HepG2 (cell line): Measurements from ENCODE around the gene RBP4. TPM values are rescaled to one million over a fixed set of nuclear protein-coding genes. Genes with fewer than 3 reads are reported as not detected.

Experiments
- CEBPB ChIP-seq: IDR thresholded peaks from 2 replicates; pipeline ENCODE4 v1.6.1; 2011; ENCODE audit warnings: low read depth, low read length, improper control_type of control experiment, borderline replicate concordance
- ELF1 ChIP-seq: sonication (generic); formaldehyde crosslinking; IDR thresholded peaks from 2 replicates; pipeline ENCODE4 v1.4.0; 2020; ENCODE audit warnings: missing genetic modification reagents
- HNRNPH1 ChIP-seq: fragments of 200-400 bp; formaldehyde crosslinking; optimal IDR thresholded peaks from 2 replicates; pipeline ENCODE3; 2017; ENCODE audit warnings: mild to moderate bottlenecking, low read depth, low read length
- HOXA7 ChIP-seq: sonication (generic); formaldehyde crosslinking; IDR thresholded peaks from 2 replicates; pipeline ENCODE4 v1.8.1; 2022; ENCODE audit warnings: mild to moderate bottlenecking, missing genetic modification reagents, moderate library complexity
- MED13 ChIP-seq: sonication (generic); formaldehyde crosslinking; IDR thresholded peaks from 2 replicates; pipeline ENCODE4 v1.5.0; 2020; ENCODE audit warnings: missing genetic modification reagents
- MXD4 ChIP-seq: IDR thresholded peaks from 2 replicates; pipeline ENCODE4 v1.6.1; 2016; ENCODE audit warnings: mild to moderate bottlenecking, missing biosample characterization, missing genetic modification reagents
- NFATC3 ChIP-seq: sonication (generic); formaldehyde crosslinking; IDR thresholded peaks from 2 replicates; pipeline ENCODE4 v1.5.1; 2020; ENCODE audit warnings: mild to moderate bottlenecking, missing genetic modification reagents
- POLR2A ChIP-seq, 2 experiments: IDR thresholded peaks; 2 replicates each; pipeline ENCODE4 v1.6.1; 2011; ENCODE audit warnings: low read depth in 2 of 2, low read length in 2 of 2, mild to moderate bottlenecking in 1 of 2, moderate library complexity in 1 of 2; ENCODE audit not compliant: insufficient read depth in 1 of 2
- POLR2AphosphoS5 ChIP-seq: IDR thresholded peaks from 2 replicates; pipeline ENCODE4 v1.6.1; 2012; ENCODE audit warnings: low read depth, low read length
- POLR2G ChIP-seq: fragments of 200-400 bp; formaldehyde crosslinking; IDR thresholded peaks from 2 replicates; pipeline ENCODE4 v1.6.1; 2018; ENCODE audit warnings: mild to moderate bottlenecking, low read depth, low read length, moderate library complexity
- RAD21 ChIP-seq: fragments of 450-650 bp; formaldehyde crosslinking; IDR thresholded peaks from 2 replicates; pipeline ENCODE4 v1.5.0; 2020; ENCODE audit warnings: mild to moderate bottlenecking
- RBAK ChIP-seq: sonication (generic); formaldehyde crosslinking; IDR thresholded peaks from 2 replicates; pipeline ENCODE4 v1.5.1; 2020; ENCODE audit warnings: mild to moderate bottlenecking, missing genetic modification reagents
- SALL1 ChIP-seq: sonication (generic); formaldehyde crosslinking; IDR thresholded peaks from 2 replicates; pipeline ENCODE4 v1.8.0; 2022; ENCODE audit warnings: mild to moderate bottlenecking, missing genetic modification reagents
- ZNF230 ChIP-seq: sonication (generic); formaldehyde crosslinking; IDR thresholded peaks from 2 replicates; pipeline ENCODE4 v1.4.0; 2020; ENCODE audit warnings: mild to moderate bottlenecking, missing genetic modification reagents
- ZNF354B ChIP-seq: sonication (generic); formaldehyde crosslinking; IDR thresholded peaks from 2 replicates; pipeline ENCODE4 v1.8.0; 2022; ENCODE audit warnings: mild to moderate bottlenecking, missing genetic modification reagents
- ZNF562 ChIP-seq: sonication (generic); formaldehyde crosslinking; IDR thresholded peaks from 2 replicates; pipeline ENCODE4 v1.8.0; 2022; ENCODE audit warnings: missing genetic modification reagents, borderline replicate concordance
- polyA plus RNA-seq, 8 experiments: library from polyadenylated mRNA; depleted of rRNA in 3 of 8; stranded (reverse) in 7 of 8; unstranded in 1 of 8; fragments of >200 nt; fragmentation: Illumina TruSeq in 4 of 8; extraction: Trizol in 4 of 8; gene quantifications; 2 replicates each; pipeline versions ENCODE4 v1.2.1 to v1.2.3, GENCODE V29; 2011 to 2016; ENCODE audit warnings: low read depth in 4 of 8, missing spikeins in 1 of 8, mixed read lengths in 1 of 8; ENCODE audit not compliant: insufficient read depth in 1 of 8
- total RNA-seq, 5 experiments: library from RNA; depleted of rRNA; stranded (reverse); fragments of >200 nt; fragmentation: Illumina TruSeq; extraction: Trizol; gene quantifications; 2 replicates each; pipeline ENCODE4 v1.2.3, GENCODE V29; 2016; ENCODE audit warnings: low read depth in 1 of 5
- TF ChIP-seq, protein P1 (sequence below): sonication (generic); formaldehyde crosslinking; IDR thresholded peaks from 2 replicates; pipeline ENCODE4 v1.5.0; 2020; ENCODE audit warnings: missing genetic modification reagents
- TF ChIP-seq, protein P2 (sequence below): sonication (generic); formaldehyde crosslinking; IDR thresholded peaks from 2 replicates; pipeline ENCODE4 v1.4.0; 2020; ENCODE audit warnings: missing genetic modification reagents
- TF ChIP-seq, protein P3 (sequence below): sonication (generic); formaldehyde crosslinking; IDR thresholded peaks from 2 replicates; pipeline ENCODE4 v1.4.0; 2020; ENCODE audit warnings: mild to moderate bottlenecking, missing genetic modification reagents
- TF ChIP-seq, protein P4 (sequence below): sonication (generic); formaldehyde crosslinking; IDR thresholded peaks from 2 replicates; pipeline ENCODE4 v1.5.1; 2020; ENCODE audit warnings: mild to moderate bottlenecking, missing genetic modification reagents

Gene RBP4
- total and polyA plus RNA-seq, 2 of the 13 experiments (the other 11 are each of a cell fraction or from before 2014, with no cell fraction given) = 642 to 931 TPM

DNA sequence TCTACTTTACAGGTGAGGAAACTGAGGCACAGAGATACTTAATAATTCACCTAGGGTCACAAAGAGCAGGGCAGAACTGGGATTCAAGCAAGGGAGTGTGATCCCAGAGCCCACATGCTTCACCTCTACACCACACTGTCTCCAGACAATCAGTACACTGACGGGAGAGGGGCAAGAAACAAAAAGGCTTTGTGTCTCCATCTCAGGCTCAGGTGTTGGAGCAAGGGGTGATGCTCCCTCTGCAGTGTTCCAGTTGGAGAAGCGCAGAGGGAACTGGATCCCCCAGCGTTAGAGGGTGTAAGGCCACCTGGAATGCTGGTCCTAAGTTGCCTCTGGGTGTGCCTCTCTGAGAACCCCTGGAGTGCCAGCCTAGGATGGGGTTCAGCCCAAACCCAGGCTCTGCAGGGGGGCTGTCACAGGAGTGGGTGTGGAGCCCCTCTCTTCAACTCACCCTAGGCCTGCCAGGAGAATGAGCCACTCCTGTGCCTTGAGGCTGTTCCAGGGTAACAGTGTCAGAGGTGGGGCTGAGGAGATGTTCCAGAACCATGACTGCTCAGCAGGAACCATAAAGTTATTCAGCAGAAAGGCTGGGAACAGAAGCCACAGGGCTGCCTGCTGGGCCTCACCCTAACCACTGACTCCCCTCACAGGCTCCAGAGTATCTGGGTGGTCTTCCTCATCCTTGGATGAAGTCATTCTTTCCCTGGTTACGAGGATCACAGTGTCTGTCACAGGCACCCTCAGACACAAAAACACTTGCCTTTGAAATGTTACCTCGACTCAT, 5.5 kb downstream of the RBP4 start (continued):
- TF ChIP-seq, protein P1, sequence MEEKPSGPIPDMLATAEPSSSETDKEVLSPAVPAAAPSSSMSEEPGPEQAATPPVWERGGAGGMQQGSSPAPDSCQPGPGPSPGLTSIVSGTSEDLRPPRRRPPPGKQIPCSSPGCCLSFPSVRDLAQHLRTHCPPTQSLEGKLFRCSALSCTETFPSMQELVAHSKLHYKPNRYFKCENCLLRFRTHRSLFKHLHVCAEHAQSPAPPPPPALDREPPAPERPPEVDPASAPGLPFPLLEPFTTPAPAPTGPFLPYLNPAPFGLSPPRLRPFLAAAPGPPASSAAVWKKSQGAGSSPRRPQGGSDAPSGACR (CRISPR knock-in tag) = 0 out of 2 replicates have a peak, but pooled peaks have one; percentile 30
- TF ChIP-seq ZNF562 (CRISPR knock-in tag) = no peak
- TF ChIP-seq ZNF230 (CRISPR knock-in tag) = no peak
- TF ChIP-seq ZNF354B (CRISPR knock-in tag) = no peak
- TF ChIP-seq CEBPB = no peak
- peak in 1 of 2 experiments; percentile 63; a peak in 2 of 4 replicates for TF ChIP-seq POLR2A (IDR thresholded peaks at IDR 0.05; ENCODE audit: insufficient read depth in 1 of 2, low read depth in 2 of 2, low read length in 2 of 2)
- TF ChIP-seq ELF1 = no peak
- TF ChIP-seq, protein P2, sequence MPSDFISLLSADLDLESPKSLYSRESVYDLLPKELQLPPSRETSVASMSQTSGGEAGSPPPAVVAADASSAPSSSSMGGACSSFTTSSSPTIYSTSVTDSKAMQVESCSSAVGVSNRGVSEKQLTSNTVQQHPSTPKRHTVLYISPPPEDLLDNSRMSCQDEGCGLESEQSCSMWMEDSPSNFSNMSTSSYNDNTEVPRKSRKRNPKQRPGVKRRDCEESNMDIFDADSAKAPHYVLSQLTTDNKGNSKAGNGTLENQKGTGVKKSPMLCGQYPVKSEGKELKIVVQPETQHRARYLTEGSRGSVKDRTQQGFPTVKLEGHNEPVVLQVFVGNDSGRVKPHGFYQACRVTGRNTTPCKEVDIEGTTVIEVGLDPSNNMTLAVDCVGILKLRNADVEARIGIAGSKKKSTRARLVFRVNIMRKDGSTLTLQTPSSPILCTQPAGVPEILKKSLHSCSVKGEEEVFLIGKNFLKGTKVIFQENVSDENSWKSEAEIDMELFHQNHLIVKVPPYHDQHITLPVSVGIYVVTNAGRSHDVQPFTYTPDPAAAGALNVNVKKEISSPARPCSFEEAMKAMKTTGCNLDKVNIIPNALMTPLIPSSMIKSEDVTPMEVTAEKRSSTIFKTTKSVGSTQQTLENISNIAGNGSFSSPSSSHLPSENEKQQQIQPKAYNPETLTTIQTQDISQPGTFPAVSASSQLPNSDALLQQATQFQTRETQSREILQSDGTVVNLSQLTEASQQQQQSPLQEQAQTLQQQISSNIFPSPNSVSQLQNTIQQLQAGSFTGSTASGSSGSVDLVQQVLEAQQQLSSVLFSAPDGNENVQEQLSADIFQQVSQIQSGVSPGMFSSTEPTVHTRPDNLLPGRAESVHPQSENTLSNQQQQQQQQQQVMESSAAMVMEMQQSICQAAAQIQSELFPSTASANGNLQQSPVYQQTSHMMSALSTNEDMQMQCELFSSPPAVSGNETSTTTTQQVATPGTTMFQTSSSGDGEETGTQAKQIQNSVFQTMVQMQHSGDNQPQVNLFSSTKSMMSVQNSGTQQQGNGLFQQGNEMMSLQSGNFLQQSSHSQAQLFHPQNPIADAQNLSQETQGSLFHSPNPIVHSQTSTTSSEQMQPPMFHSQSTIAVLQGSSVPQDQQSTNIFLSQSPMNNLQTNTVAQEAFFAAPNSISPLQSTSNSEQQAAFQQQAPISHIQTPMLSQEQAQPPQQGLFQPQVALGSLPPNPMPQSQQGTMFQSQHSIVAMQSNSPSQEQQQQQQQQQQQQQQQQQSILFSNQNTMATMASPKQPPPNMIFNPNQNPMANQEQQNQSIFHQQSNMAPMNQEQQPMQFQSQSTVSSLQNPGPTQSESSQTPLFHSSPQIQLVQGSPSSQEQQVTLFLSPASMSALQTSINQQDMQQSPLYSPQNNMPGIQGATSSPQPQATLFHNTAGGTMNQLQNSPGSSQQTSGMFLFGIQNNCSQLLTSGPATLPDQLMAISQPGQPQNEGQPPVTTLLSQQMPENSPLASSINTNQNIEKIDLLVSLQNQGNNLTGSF = no peak
- no peak for TF ChIP-seq MXD4 (CRISPR knock-in tag)
- peak; percentile 56 for TF ChIP-seq POLR2AphosphoS5
- TF ChIP-seq NFATC3 (CRISPR knock-in tag) = no peak
- TF ChIP-seq HNRNPH1 = no peak
- TF ChIP-seq MED13 (CRISPR knock-in tag) = no peak
- TF ChIP-seq, protein P3, sequence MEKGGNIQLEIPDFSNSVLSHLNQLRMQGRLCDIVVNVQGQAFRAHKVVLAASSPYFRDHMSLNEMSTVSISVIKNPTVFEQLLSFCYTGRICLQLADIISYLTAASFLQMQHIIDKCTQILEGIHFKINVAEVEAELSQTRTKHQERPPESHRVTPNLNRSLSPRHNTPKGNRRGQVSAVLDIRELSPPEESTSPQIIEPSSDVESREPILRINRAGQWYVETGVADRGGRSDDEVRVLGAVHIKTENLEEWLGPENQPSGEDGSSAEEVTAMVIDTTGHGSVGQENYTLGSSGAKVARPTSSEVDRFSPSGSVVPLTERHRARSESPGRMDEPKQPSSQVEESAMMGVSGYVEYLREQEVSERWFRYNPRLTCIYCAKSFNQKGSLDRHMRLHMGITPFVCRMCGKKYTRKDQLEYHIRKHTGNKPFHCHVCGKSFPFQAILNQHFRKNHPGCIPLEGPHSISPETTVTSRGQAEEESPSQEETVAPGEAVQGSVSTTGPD (CRISPR knock-in tag) = no peak
- no peak for TF ChIP-seq HOXA7
- TF ChIP-seq, protein P4, sequence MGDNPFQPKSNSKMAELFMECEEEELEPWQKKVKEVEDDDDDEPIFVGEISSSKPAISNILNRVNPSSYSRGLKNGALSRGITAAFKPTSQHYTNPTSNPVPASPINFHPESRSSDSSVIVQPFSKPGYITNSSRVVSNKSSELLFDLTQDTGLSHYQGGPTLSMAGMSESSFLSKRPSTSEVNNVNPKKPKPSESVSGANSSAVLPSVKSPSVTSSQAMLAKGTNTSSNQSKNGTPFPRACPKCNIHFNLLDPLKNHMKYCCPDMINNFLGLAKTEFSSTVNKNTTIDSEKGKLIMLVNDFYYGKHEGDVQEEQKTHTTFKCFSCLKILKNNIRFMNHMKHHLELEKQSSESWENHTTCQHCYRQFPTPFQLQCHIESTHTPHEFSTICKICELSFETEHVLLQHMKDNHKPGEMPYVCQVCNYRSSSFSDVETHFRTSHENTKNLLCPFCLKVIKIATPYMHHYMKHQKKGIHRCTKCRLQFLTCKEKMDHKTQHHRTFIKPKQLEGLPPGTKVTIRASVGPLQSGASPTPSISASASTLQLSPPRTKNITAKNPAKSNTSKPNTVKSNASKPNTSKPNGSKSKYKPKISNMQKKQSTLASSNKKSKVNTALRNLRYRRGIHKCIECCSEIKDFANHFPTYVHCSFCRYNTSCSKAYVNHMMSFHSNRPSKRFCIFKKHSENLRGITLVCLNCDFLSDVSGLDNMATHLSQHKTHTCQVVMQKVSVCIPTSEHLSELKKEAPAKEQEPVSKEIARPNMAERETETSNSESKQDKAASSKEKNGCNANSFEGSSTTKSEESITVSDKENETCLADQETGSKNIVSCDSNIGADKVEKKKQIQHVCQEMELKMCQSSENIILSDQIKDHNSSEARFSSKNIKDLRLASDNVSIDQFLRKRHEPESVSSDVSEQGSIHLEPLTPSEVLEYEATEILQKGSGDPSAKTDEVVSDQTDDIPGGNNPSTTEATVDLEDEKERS (CRISPR knock-in tag) = no peak
- TF ChIP-seq POLR2G = peak; percentile 63; the same call in 1 of the 2 replicates
- TF ChIP-seq RAD21 = no peak
- TF ChIP-seq SALL1 = peak; percentile 28
- no peak for TF ChIP-seq RBAK (CRISPR knock-in tag)
